HepG2 (cell line): ENCODE data around the gene ARHGEF12. TPM values are rescaled to one million over a fixed set of nuclear protein-coding genes. Genes with fewer than 3 reads are reported as not detected.
A peak's percentile ranks its signal among the peaks of the same experiment; 100 is the strongest.

Experiments
- ATAC-seq: fragments of 200-7000 bp; cut with Tn5 transposase; 3 replicates; pipeline ENCODE4 v1.9.1; 2020; ENCODE audit warnings: mild to moderate bottlenecking, moderate library complexity
- BruUV-seq: library from RNA; stranded (reverse); fragments of 400-500 nt; replicated peaks from 2 replicates; lab custom pipeline; 2021; lab: Mats Ljungman, UMichigan
- CTCF ChIA-PET: fragments of 300-600 bp; formaldehyde crosslinking; extraction: SDS; loops from one replicate; lab custom pipeline; 2021; ENCODE audit warnings: low total read pairs, inconsistent platforms, low intra/inter-chr PET ratio; lab: Yijun Ruan, JAX
- POLR2A ChIA-PET: fragments of 350-600 bp; sonication (Branson Sonifier 250); formaldehyde crosslinking; loops from one replicate; lab custom pipeline; 2020; ENCODE audit warnings: antibody characterized with exemption, inconsistent platforms; lab: Yijun Ruan, JAX
- DNase-seq: peaks from one replicate; pipeline ENCODE4 v3.0.0-alpha.2; 2015; ENCODE audit warnings: low spot score
- FAIRE-seq: peaks from 3 replicates; lab custom pipeline; 2011; peaks lifted over from hg19 to GRCh38; lab: Jason Lieb, UNC
- H2AFZ ChIP-seq: one replicate; pipeline ENCODE4 v1.6.1; 2011; ENCODE audit warnings: low read length, inconsistent platforms
- H3K27ac ChIP-seq: fragments of 300-600 bp; 3 replicates; pipeline ENCODE4 v1.8.0; 2011; ENCODE audit warnings: mixed run types, mild to moderate bottlenecking, mixed read lengths, low read length, inconsistent platforms; ENCODE audit not compliant: insufficient read depth; ENCODE audit errors: extremely low read length
- H3K27me3 ChIP-seq, 2 experiments: fragments of 200-600 bp in 1 of 2; 2 replicates in 1 of 2; 3 replicates in 1 of 2; pipeline versions ENCODE4 v1.6.0 to v1.8.0; 2011; ENCODE audit warnings: low read length in 2 of 2, mild to moderate bottlenecking in 2 of 2, moderate library complexity in 2 of 2, inconsistent platforms in 1 of 2; ENCODE audit not compliant: insufficient read depth in 2 of 2, control insufficient read depth in 1 of 2
- H3K36me3 ChIP-seq, 2 experiments: fragments of 200-600 bp in 1 of 2; replicated peaks in 1 of 2; 2 replicates in 1 of 2; 3 replicates in 1 of 2; pipeline versions ENCODE4 v1.5.1 to v1.8.0; 2011; ENCODE audit warnings: low read length in 2 of 2, inconsistent platforms in 1 of 2; ENCODE audit not compliant: insufficient read depth in 2 of 2, control insufficient read depth in 1 of 2
- H3K4me1 ChIP-seq: 2 replicates; pipeline ENCODE4 v1.5.1; 2012; ENCODE audit warnings: low read length, inconsistent platforms; ENCODE audit not compliant: insufficient read depth
- H3K4me2 ChIP-seq: 2 replicates; pipeline ENCODE4 v1.6.0; 2011; ENCODE audit warnings: low read depth, low read length, inconsistent platforms
- H3K4me3 ChIP-seq, 3 experiments: fragments of 200-600 bp in 1 of 3; sonication (generic), shearing (Covaris generic) in 1 of 3; replicated peaks in 1 of 3; 2 replicates each; pipeline ENCODE4 v1.5.1; 2011 to 2016; ENCODE audit warnings: low read length in 3 of 3, inconsistent platforms in 2 of 3, low read depth in 2 of 3, mild to moderate bottlenecking in 2 of 3, control low read depth in 1 of 3, mixed read lengths in 1 of 3; ENCODE audit not compliant: insufficient read depth in 1 of 3
- H3K79me2 ChIP-seq: one replicate; pipeline ENCODE4 v1.6.1; 2011; ENCODE audit warnings: low read length, inconsistent platforms; ENCODE audit not compliant: insufficient read depth
- H3K9ac ChIP-seq: 2 replicates; pipeline ENCODE4 v1.6.0; 2011; ENCODE audit warnings: mild to moderate bottlenecking, low read depth, low read length, inconsistent platforms; ENCODE audit not compliant: insufficient read depth
- H3K9me3 ChIP-seq: 2 replicates; pipeline ENCODE4 v1.5.1; 2012; ENCODE audit warnings: mild to moderate bottlenecking, low read length
- H4K20me1 ChIP-seq: 2 replicates; pipeline ENCODE4 v1.6.0; 2011; ENCODE audit warnings: inconsistent platforms, mild to moderate bottlenecking, low read length, moderate library complexity; ENCODE audit not compliant: insufficient read depth
- BCL6 ChIP-seq: IDR thresholded peaks from 2 replicates; pipeline ENCODE4 v1.6.1; 2016; ENCODE audit warnings: missing genetic modification reagents, missing compliant biosample characterization
- FOXA1 ChIP-seq, 2 experiments: fragments of 450-650 bp in 1 of 2; sonication (generic) in 1 of 2; formaldehyde crosslinking in 1 of 2; IDR thresholded peaks; 2 replicates each; pipeline versions ENCODE4 v1.4.0 to v1.6.1; 2016 to 2020; ENCODE audit warnings: missing genetic modification reagents in 1 of 2
- HMG20A ChIP-seq: IDR thresholded peaks from 2 replicates; pipeline ENCODE4 v1.6.1; 2016; ENCODE audit warnings: borderline replicate concordance
- IKZF5 ChIP-seq: IDR thresholded peaks from 2 replicates; pipeline ENCODE4 v1.6.1; 2018; ENCODE audit warnings: missing genetic modification reagents, mild to moderate bottlenecking, missing compliant biosample characterization
- ISL2 ChIP-seq: sonication (generic); formaldehyde crosslinking; IDR thresholded peaks from 2 replicates; pipeline ENCODE4 v1.5.0; 2020; ENCODE audit warnings: missing genetic modification reagents
- PHB2 ChIP-seq: fragments of 450-650 bp; IDR thresholded peaks from 2 replicates; pipeline ENCODE4 v1.6.1; 2018; ENCODE audit not compliant: partially characterized antibody
- SAP130 ChIP-seq: IDR thresholded peaks from 2 replicates; pipeline ENCODE4 v1.6.1; 2016; ENCODE audit warnings: low read depth
- SMAD3 ChIP-seq: sonication (generic); formaldehyde crosslinking; IDR thresholded peaks from 2 replicates; pipeline ENCODE4 v1.4.0; 2020; ENCODE audit warnings: missing genetic modification reagents
- SOX13 ChIP-seq, 3 experiments: fragments of 450-650 bp in 1 of 3; sonication (generic) in 1 of 3; formaldehyde crosslinking in 1 of 3; IDR thresholded peaks in 2 of 3; conservative IDR thresholded peaks in 1 of 3; 2 replicates each; pipeline versions ENCODE4 v1.5.0 to v1.6.1; 2016 to 2020; ENCODE audit warnings: antibody characterized with exemption in 1 of 3, mild to moderate bottlenecking in 1 of 3, missing compliant biosample characterization in 1 of 3, missing genetic modification reagents in 1 of 3, moderate library complexity in 1 of 3
- SP140L ChIP-seq: sonication (generic); formaldehyde crosslinking; IDR thresholded peaks from 2 replicates; pipeline ENCODE4 v1.4.0; 2020; ENCODE audit warnings: missing genetic modification reagents, borderline replicate concordance
- TFAP4 ChIP-seq: sonication (generic); IDR thresholded peaks from 2 replicates; pipeline ENCODE4 v1.6.1; 2016; ENCODE audit warnings: low read depth, borderline replicate concordance
- THAP9 ChIP-seq: sonication (generic); formaldehyde crosslinking; IDR thresholded peaks from 2 replicates; pipeline ENCODE4; 2020; ENCODE audit warnings: missing genetic modification reagents, mild to moderate bottlenecking, borderline replicate concordance
- ZNF33A ChIP-seq: sonication (generic); formaldehyde crosslinking; IDR thresholded peaks from 2 replicates; pipeline ENCODE4 v1.5.1; 2020; ENCODE audit warnings: missing genetic modification reagents, mild to moderate bottlenecking, moderate library complexity, borderline replicate concordance
- WGBS: methylation state at CpG from one replicate; pipeline ENCODE4 v1.1.6; 2017; ENCODE audit warnings: low lambda C conversion rate; 5-methylcytosine and 5-hydroxymethylcytosine counted together
- in situ Hi-C: cut with HindIII; loops from 2 replicates; pipeline ENCODE4 v1.10.0; 2017; ENCODE audit warnings: low pct_unique_long_range_greater_than_20kb; ENCODE audit not compliant: extremely low pct_ligation_motif_present
- intact Hi-C: fragments of 100-400 bp; cut with micrococcal nuclease; formaldehyde crosslinking; loops from one replicate; pipeline ENCODE4 v1.10.0; 2022; ENCODE audit not compliant: unreplicated experiment
- polyA plus RNA-seq, 8 experiments: library from polyadenylated mRNA; depleted of rRNA in 3 of 8; stranded (reverse) in 7 of 8; unstranded in 1 of 8; fragments of >200 nt; fragmentation: Illumina TruSeq in 4 of 8; extraction: Trizol in 4 of 8; gene quantifications; 2 replicates each; pipeline versions ENCODE4 v1.2.1 to v1.2.3, GENCODE V29; 2011 to 2016; ENCODE audit warnings: low read depth in 4 of 8, missing spikeins in 1 of 8, mixed read lengths in 1 of 8; ENCODE audit not compliant: insufficient read depth in 1 of 8
- total RNA-seq, 5 experiments: library from RNA; depleted of rRNA; stranded (reverse); fragments of >200 nt; fragmentation: Illumina TruSeq; extraction: Trizol; gene quantifications; 2 replicates each; pipeline ENCODE4 v1.2.3, GENCODE V29; 2016; ENCODE audit warnings: low read depth in 1 of 5

ARHGEF12 gene
- total and polyA plus RNA-seq, 2 of the 13 experiments (the other 11 are each of a cell fraction or from before 2014, with no cell fraction given) = 17.9 to 54.4 TPM

- no peak for TF ChIP-seq PHB2
- Histone ChIP-seq H2AFZ (no peak overlapping the region), H3K9me3 (no peaks in the 10 kb centered on the region), H3K9ac (no peak overlapping the region), H4K20me1 (peaks cover 11% of the 10 kb centered on the region), H3K4me1 (peaks cover 70% of the 10 kb centered on the region), H3K27ac (no peak overlapping the region), H3K36me3 (no peaks in the 10 kb centered on the region), H3K27me3 (no peaks in the 10 kb centered on the region), H3K4me2 (no peak overlapping the region), H3K4me3 (no peak overlapping the region), H3K79me2 (peaks cover 90% of the 10 kb centered on the region)
- ChIA-PET POLR2A (no interaction called here), CTCF (no interaction called here)
- intact Hi-C loops = no loop called here
- no TSS peak for BruUV-seq
- 95% methylated on average over 2 of the region's 2 CpGs for WGBS
- no peak for DNase-seq
- in situ Hi-C loops = no loop called here
- no peak for FAIRE-seq
- no peak for ATAC-seq
Measured at GRCh38 chr11:120386774-120387371, 50.7 kb downstream of the ARHGEF12 start.

GRCh38 chr11:120388261-120388660 is 52.0 kb downstream of the ARHGEF12 start:
- POLR2A ChIA-PET = no interaction called here
- H3K4me2 ChIP-seq = no peak overlapping the region
- no peak overlapping the region for H3K9ac ChIP-seq
- H3K27me3 ChIP-seq = no peaks in the 10 kb centered on the region
- H3K36me3 ChIP-seq = no peaks in the 10 kb centered on the region
- BruUV-seq = no TSS peak
- H4K20me1 ChIP-seq = peaks cover 9% of the 10 kb centered on the region
- peaks cover 79% of the 10 kb centered on the region for H3K4me1 ChIP-seq
- no peak overlapping the region for H3K27ac ChIP-seq
- in situ Hi-C loops (no loop called here), intact Hi-C loops (no loop called here)
- H3K4me3 ChIP-seq = no peak overlapping the region
- DNase-seq (peak; percentile 48), ATAC-seq (no peak), FAIRE-seq (no peak)
- peaks cover 92% of the 10 kb centered on the region for H3K79me2 ChIP-seq
- H3K9me3 ChIP-seq = no peaks in the 10 kb centered on the region
- CTCF ChIA-PET = no interaction called here
- H2AFZ ChIP-seq = no peak overlapping the region
- TF ChIP-seq BCL6 (CRISPR knock-in tag) = peak; percentile 33; the same call in 1 of the 2 replicates
- TF ChIP-seq THAP9 (CRISPR knock-in tag) = no peak
- peak; percentile 80 for TF ChIP-seq FOXA1 (IDR thresholded peaks at IDR 0.05)
- peak; percentile 87 for TF ChIP-seq FOXA1 (CRISPR knock-in tag; IDR thresholded peaks at IDR 0.05)
- 0 out of 2 replicates have a peak, but pooled peaks have one; percentile 30 for TF ChIP-seq SMAD3 (CRISPR knock-in tag)
- no peak for TF ChIP-seq SOX13 (IDR thresholded peaks at IDR 0.05)
- peak in 1 of 2 experiments; percentile 48; a peak in 1 of 4 replicates for TF ChIP-seq SOX13 (CRISPR knock-in tag; conservative IDR thresholded peaks at IDR 0.05 in 1 of 2, IDR thresholded peaks at IDR 0.05 in 1 of 2)
- peak; percentile 28; the same call in 1 of the 2 replicates for TF ChIP-seq ISL2 (CRISPR knock-in tag)
- no peak for TF ChIP-seq SP140L (CRISPR knock-in tag)
- TF ChIP-seq SAP130 (CRISPR knock-in tag) = peak; percentile 28; the same call in 1 of the 2 replicates
- TF ChIP-seq IKZF5 (CRISPR knock-in tag) = no peak
- no peak for TF ChIP-seq ZNF33A (CRISPR knock-in tag)
- TF ChIP-seq HMG20A = 0 out of 2 replicates have a peak, but pooled peaks have one; percentile 21
- TF ChIP-seq TFAP4 = peak; percentile 21; the same call in 1 of the 2 replicates
